Measurements from ENCODE around the gene SPATS2. TPM values are rescaled to one million over a fixed set of nuclear protein-coding genes. Genes with fewer than 3 reads are reported as not detected.

The SPATS2 gene
- polyA plus RNA-seq, 1 experiment: 100 TPM

GRCh38 chr12:49342914-49343731 is 24.1 kb upstream of the SPATS2 start:
- Histone ChIP-seq H3K4me3 (ENCODE audit: low read depth, low read length) (peak overlapping the region; percentile 49), H3K27me3 (ENCODE audit: control insufficient read depth, insufficient read depth, low read length) (peaks cover 81% of the 10 kb centered on the region), H3K27ac (ENCODE audit: low read depth, low read length) (no peak overlapping the region), H3K9me3 (ENCODE audit: control insufficient read depth, insufficient read depth, low read length) (no peaks in the 10 kb centered on the region; the same call in 1 of the 2 replicates)
- CTCF ChIA-PET: interaction anchor here (0.7 to 2.9 kb wide), 26 partner anchors 10 to 404 kb away, joined by 3 to 47 read pairs (median 4); partner anchors contain the start of genes PRPH and TROAP
- POLR2A ChIA-PET: interaction anchor here (1.6 to 2.3 kb wide), 2 partner anchors 11 to 24 kb away, joined by 7 to 12 read pairs; partner anchors contain the start of gene SPATS2
- no peak for DNase-seq (ENCODE audit: low read depth, low spot score)
- TF ChIP-seq CTCF (IDR thresholded peaks at IDR 0.05; ENCODE audit: low read depth, low read length): no peak

GRCh38 chr12:49344486-49345050 is 22.7 kb upstream of the SPATS2 start:
- TF ChIP-seq CTCF (IDR thresholded peaks at IDR 0.05; ENCODE audit: low read depth, low read length): no peak
- no peak overlapping the region for H3K27ac ChIP-seq (ENCODE audit: low read depth, low read length)
- ChIA-PET POLR2A (no interaction called here), CTCF (interaction anchor here (0.5 to 1.0 kb wide), 3 partner anchors 13 to 22 kb away, joined by 3 to 5 read pairs (median 3); no protein-coding TSS in a partner anchor)
- peaks cover 71% of the 10 kb centered on the region for H3K27me3 ChIP-seq (ENCODE audit: control insufficient read depth, insufficient read depth, low read length)
- H3K4me3 ChIP-seq (ENCODE audit: low read depth, low read length): no peak overlapping the region
- no peaks in the 10 kb centered on the region; the same call in 1 of the 2 replicates for H3K9me3 ChIP-seq (ENCODE audit: control insufficient read depth, insufficient read depth, low read length)
- no peak for DNase-seq (ENCODE audit: low read depth, low spot score)

- ChIA-PET POLR2A (no interaction called here), CTCF (interaction anchor here (3.6 to 5.5 kb wide), 2 partner anchors 12 to 13 kb away, joined by 52 to 123 read pairs; no protein-coding TSS in a partner anchor)
- no peak for TF ChIP-seq CTCF (IDR thresholded peaks at IDR 0.05; ENCODE audit: low read depth, low read length)
- H3K9me3 ChIP-seq (ENCODE audit: control insufficient read depth, insufficient read depth, low read length): no peaks in the 10 kb centered on the region; the same call in 1 of the 2 replicates
- H3K4me3 ChIP-seq (ENCODE audit: low read depth, low read length): peak overlapping the region; percentile 46
- H3K27ac ChIP-seq (ENCODE audit: low read depth, low read length): no peak overlapping the region
- H3K27me3 ChIP-seq (ENCODE audit: control insufficient read depth, insufficient read depth, low read length): peaks cover 66% of the 10 kb centered on the region
- DNase-seq (ENCODE audit: low read depth, low spot score): no peak
Measured at GRCh38 chr12:49345051-49345824, 22.0 kb upstream of the SPATS2 start.

GRCh38 chr12:49345825-49346658 is 21.2 kb upstream of the SPATS2 start:
- H3K4me3 ChIP-seq (ENCODE audit: low read depth, low read length): peak overlapping the region; percentile 46
- peaks cover 59% of the 10 kb centered on the region for H3K27me3 ChIP-seq (ENCODE audit: control insufficient read depth, insufficient read depth, low read length)
- no peak overlapping the region for H3K27ac ChIP-seq (ENCODE audit: low read depth, low read length)
- POLR2A ChIA-PET: interaction anchor here (2.5 kb wide), 1 partner anchor 14 kb away, joined by 7 read pairs; no protein-coding TSS in a partner anchor
- CTCF ChIA-PET: interaction anchor here (0.6 to 5.5 kb wide), 9 partner anchors 8 to 1284 kb away, joined by 3 to 123 read pairs (median 10); no protein-coding TSS in a partner anchor
- DNase-seq (ENCODE audit: low read depth, low spot score): no peak
- TF ChIP-seq CTCF (IDR thresholded peaks at IDR 0.05; ENCODE audit: low read depth, low read length): no peak
- H3K9me3 ChIP-seq (ENCODE audit: control insufficient read depth, insufficient read depth, low read length): no peaks in the 10 kb centered on the region; the same call in 1 of the 2 replicates
